ENCODE measurements around the gene TMEM178B.
"Not testable (repeated sequence)": the region's sequence is repeated elsewhere in the genome, so short reads cannot be mapped to it uniquely, and the experiment has no call there.

- TF ChIP-seq CTCF (CRISPR knock-in tag; IDR thresholded peaks at IDR 0.05); ATF7 (IDR thresholded peaks at IDR 0.05); ATF7 (CRISPR knock-in tag; IDR thresholded peaks at IDR 0.05); ZBTB20 (CRISPR knock-in tag; IDR thresholded peaks at IDR 0.05; ENCODE audit: borderline replicate concordance, low read depth); TBL1XR1 (IDR thresholded peaks at IDR 0.05; ENCODE audit: borderline replicate concordance, low read length, partially characterized antibody): not testable (repeated sequence)
- TF ChIP-seq, protein P1, sequence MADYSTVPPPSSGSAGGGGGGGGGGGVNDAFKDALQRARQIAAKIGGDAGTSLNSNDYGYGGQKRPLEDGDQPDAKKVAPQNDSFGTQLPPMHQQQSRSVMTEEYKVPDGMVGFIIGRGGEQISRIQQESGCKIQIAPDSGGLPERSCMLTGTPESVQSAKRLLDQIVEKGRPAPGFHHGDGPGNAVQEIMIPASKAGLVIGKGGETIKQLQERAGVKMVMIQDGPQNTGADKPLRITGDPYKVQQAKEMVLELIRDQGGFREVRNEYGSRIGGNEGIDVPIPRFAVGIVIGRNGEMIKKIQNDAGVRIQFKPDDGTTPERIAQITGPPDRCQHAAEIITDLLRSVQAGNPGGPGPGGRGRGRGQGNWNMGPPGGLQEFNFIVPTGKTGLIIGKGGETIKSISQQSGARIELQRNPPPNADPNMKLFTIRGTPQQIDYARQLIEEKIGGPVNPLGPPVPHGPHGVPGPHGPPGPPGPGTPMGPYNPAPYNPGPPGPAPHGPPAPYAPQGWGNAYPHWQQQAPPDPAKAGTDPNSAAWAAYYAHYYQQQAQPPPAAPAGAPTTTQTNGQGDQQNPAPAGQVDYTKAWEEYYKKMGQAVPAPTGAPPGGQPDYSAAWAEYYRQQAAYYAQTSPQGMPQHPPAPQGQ (CRISPR knock-in tag; IDR thresholded peaks at IDR 0.05; ENCODE audit: borderline replicate concordance), result not testable (repeated sequence)
Observed at GRCh38 chr7:141403846-141404245, 330.0 kb downstream of the TMEM178B start.

Measured in HepG2 (cell line).